Measurements from ENCODE around the gene PCDHGA6.
A peak's percentile ranks its signal among the peaks of the same experiment; 100 is the strongest.
"Not testable (repeated sequence)": the region's sequence is repeated elsewhere in the genome, so short reads cannot be mapped to it uniquely, and the experiment has no call there.

Gene PCDHGA6

DNA sequence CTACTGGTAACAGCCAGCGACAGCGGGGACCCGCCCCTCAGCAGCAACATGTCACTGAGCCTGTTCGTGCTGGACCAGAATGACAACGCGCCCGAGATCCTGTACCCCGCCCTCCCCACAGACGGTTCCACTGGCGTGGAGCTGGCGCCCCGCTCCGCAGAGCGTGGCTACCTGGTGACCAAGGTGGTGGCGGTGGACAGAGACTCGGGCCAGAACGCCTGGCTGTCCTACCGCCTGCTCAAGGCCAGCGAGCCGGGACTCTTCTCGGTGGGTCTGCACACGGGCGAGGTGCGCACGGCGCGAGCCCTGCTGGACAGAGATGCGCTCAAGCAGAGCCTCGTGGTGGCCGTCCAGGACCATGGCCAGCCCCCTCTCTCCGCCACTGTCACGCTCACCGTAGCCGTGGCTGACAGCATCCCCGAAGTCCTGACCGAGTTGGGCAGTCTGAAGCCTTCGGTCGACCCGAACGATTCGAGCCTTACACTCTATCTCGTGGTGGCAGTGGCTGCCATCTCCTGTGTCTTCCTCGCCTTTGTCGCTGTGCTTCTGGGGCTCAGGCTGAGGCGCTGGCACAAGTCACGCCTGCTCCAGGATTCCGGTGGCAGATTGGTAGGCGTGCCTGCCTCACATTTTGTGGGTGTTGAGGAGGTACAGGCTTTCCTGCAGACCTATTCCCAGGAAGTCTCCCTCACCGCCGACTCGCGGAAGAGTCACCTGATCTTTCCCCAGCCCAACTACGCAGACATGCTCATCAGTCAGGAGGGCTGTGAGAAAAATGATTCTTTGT is 20.9 kb downstream of the PCDHGA6 start:
- DNase-seq: not testable (repeated sequence)

DNA sequence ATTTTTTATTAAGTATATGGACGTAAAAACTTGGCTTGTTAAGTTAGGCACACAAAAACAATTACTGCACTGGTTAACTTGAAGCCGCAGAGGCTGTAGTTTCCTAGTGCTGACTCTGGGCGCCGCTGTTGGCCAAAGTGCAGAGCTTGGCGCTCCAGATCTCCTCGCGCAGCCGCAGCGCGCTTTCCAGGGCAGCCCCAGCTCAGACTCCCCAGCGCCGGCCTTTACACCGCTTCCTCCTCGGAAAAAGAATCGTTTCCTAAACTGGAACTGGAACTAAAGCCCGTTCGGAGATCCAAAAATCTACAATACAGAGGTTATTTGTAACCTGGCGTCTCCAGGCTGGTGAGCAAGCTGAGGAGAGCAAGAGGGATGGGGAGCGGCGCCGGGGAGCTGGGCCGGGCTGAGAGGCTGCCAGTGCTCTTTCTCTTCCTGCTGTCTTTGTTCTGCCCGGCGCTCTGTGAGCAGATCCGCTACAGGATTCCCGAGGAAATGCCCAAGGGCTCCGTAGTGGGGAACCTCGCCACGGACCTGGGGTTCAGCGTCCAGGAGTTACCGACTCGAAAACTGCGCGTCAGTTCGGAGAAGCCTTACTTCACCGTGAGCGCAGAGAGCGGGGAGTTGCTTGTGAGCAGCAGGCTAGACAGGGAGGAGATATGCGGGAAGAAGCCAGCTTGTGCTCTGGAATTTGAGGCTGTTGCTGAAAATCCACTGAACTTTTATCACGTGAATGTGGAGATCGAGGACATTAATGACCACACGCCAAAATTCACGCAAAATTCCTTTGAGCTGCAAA is 24.3 kb downstream of the PCDHGA6 start, which contains the start of gene PCDHGB5:
TSS of gene PCDHGB5 (plus strand) at position 192 of the 796 bp plus-strand sequence. CDS start at position 373, 181 bp downstream.
- peak; percentile 44 to 49 for DNase-seq

DNA sequence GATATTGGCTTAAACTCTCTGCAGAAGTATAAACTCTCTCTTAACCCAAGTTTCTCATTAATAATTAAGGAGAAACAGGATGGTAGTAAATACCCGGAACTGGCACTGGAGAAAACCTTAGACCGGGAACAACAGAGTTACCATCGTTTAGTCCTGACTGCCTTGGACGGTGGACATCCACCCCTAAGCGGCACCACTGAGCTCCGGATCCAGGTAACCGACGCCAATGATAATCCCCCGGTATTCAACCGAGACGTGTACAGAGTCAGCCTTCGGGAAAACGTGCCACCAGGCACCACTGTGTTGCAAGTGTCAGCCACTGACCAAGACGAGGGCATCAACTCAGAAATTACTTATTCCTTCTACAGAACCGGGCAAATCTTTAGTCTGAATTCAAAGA is 24.9 kb downstream of the PCDHGA6 start:
- no peak for DNase-seq

DNA sequence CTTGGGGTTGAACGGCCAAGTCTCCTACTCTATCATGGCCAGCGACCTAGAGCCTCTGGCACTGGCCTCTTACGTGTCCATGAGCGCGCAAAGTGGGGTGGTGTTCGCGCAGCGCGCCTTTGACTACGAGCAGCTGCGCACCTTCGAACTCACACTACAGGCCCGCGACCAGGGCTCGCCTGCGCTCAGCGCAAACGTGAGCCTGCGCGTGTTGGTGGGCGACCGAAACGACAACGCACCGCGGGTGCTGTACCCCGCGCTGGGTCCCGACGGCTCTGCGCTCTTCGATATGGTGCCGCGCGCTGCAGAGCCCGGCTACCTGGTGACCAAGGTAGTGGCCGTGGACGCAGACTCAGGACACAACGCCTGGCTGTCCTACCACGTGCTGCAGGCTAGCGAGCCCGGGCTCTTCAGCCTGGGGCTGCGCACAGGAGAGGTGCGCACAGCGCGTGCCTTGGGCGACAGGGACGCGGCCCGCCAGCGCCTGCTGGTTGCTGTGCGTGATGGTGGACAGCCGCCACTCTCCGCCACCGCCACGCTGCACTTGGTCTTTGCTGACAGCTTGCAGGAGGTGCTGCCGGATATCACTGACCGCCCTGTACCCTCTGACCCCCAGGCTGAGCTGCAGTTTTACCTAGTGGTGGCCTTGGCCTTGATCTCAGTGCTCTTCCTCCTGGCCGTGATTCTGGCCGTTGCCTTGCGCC is 26.0 kb downstream of the PCDHGA6 start:
- DNase-seq: no peak

DNA sequence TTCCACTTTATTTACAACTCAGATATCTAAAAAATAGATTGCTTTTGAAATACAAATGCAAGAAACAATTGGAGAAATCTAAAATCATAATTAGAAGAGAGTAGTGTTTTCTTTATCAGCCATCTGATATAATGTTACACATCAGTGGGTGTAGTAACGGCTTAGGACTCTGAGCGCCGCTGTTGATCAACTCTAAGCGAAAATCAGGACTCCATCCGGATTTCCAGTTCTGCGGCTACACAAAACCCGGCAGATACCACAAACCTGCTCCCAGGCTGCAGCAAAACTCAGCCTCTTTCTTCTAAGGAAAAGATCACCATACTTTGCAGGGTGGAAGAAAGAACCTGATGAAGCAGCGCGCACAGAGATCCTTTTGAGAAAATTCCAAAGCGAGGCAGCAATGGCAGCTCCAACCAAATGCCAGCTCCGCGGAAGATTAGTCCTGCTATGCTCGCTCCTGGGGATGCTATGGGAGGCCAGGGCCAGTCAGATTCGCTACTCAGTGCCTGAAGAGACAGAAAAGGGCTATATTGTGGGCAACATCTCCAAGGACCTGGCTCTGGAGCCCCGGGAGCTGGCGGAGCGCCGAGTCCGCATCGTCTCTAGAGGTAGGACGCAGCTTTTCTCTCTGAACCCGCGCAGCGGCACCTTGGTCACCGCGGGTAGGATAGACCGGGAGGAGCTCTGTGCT is 29.0 kb downstream of the PCDHGA6 start, which contains the start of gene PCDHGA9:
TSS of gene PCDHGA9 (plus strand) at position 226 of the 691 bp plus-strand sequence. CDS start at position 401, 175 bp downstream.
- DNase-seq: peak; percentile 11 to 36

DNA sequence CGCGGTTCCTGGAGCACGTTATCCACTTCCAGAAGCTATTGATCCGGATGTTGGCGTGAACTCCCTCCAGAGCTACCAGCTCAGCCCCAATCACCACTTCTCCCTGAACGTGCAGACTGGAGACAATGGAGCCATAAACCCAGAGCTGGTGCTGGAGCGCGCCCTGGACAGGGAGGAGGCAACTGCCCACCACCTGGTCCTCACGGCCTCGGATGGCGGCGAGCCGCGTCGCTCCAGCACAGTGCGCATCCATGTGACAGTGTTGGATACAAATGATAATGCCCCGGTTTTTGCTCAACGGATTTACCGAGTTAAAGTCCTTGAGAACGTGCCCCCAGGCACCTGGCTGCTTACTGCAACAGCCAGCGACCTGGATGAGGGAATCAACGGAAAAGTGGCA is 29.7 kb downstream of the PCDHGA6 start:
- DNase-seq: no peak

DNA sequence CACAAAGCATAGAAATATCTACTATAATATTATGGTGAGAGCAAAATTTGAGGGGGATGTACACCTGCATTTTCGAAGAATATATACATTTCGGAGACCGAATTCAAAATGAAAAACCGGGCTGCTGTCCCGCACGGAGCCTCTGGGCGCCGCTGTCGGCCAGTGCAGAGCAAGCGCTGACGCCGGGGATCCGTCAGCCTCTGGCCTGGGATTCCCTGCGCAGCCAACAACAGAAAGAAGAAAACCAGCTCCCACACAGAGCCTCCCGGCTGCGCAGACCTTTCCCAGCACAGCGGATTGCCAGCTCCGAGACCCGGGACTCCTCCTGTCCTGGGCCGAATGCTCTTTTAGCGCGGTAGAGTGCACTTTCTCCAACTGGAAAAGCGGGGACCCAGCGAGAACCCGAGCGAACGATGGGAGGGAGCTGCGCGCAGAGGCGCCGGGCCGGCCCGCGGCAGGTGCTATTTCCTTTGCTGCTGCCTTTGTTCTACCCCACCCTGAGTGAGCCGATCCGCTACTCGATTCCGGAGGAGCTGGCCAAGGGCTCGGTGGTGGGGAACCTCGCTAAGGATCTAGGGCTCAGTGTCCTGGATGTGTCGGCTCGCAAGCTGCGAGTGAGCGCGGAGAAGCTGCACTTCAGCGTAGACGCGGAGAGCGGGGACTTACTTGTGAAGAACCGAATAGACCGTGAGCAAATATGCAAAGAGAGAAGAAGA is 34.3 kb downstream of the PCDHGA6 start, which contains the start of gene PCDHGB6:
TSS of gene PCDHGB6 (plus strand) at position 232 of the 716 bp plus-strand sequence. CDS start at position 414, 182 bp downstream.
- DNase-seq: peak; percentile 43 to 54

DNA sequence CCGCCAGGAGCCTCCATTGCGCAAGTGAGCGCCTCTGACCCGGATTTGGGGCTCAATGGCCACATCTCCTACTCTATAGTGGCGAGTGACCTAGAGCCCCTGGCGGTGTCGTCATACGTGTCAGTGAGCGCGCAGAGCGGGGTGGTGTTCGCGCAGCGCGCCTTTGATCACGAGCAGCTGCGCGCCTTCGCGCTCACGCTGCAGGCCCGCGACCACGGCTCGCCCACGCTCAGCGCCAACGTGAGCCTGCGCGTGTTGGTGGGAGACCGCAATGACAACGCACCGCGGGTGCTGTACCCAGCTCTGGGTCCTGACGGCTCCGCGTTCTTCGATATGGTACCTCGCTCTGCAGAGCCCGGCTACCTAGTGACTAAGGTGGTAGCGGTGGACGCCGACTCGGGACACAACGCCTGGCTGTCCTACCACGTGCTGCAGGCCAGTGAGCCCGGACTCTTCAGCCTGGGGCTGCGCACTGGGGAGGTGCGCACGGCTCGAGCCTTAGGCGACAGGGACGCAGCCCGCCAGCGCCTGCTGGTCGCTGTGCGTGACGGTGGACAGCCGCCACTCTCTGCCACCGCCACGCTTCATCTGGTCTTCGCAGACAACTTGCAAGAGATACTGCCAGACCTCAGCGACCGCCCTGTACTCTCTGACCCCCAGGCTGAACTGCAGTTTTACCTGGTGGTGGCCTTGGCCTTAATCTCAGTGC is 36.1 kb downstream of the PCDHGA6 start:
- no peak for DNase-seq

DNA sequence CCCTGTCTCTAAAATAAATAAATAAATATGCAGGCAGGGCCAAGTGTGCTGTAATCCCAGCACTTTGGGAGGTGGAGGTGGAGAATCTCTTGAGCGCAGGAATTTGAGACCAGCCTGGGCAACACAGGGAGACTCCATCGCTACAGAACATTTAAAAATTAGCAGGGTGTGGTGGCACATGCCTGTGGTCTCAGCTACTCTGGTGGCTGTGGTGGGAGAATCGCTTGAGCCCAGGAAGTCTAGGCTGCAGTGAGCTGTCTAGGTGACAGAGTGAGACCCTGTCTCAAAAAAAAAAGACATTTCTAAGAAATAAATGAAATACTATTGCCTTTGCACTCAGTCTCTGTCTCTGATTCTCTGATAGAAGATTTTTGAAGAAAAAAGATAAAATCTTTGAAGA is 37.9 kb downstream of the PCDHGA6 start:
- no peak for DNase-seq

DNA sequence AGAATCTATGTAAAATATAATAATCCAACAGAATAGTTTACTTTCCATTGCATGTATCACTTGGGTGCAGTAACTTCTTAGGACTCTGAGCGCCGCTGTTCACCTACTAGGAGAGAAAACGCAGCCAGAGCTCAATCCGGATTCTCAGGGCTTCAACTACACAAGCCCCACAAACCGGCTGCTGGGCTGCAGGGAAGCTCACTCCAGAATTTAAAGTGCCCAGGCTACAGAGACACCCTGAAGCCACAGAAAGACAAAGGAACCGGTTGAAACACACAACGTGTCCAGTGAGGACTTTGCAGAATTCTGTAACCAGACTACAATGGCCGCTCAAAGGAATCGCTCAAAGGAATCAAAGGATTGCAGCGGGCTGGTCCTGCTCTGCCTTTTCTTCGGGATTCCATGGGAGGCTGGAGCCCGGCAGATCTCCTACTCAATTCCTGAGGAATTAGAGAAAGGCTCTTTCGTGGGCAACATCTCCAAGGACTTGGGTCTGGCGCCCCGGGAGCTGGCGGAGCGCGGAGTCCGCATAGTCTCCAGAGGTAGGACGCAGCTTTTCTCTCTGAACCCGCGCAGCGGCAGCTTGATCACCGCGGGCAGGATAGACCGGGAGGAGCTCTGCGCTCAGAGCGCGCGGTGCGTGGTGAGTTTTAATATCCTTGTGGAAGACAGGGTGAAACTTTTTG is 39.3 kb downstream of the PCDHGA6 start, which contains the start of gene PCDHGA10:
TSS of gene PCDHGA10 (plus strand) at position 134 of the 686 bp plus-strand sequence. CDS start at position 323, 189 bp downstream.
- DNase-seq: peak; percentile 51 to 64

DNA sequence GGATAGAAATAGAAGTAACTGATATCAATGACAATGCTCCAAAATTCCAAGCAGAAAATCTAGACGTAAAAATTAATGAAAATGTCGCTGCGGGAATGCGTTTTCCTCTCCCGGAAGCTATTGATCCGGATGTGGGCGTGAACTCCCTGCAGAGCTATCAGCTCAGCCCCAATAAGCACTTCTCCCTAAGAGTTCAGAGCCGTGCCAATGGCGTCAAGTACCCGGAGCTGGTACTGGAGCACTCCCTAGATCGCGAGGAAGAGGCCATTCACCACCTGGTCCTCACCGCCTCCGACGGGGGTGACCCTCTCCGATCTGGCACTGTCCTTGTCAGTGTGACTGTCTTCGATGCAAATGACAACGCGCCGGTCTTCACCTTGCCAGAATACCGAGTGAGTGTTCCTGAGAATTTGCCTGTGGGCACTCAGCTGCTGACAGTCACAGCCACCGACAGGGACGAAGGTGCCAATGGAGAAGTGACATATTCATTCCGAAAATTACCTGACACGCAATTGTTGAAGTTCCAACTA is 39.9 kb downstream of the PCDHGA6 start:
- no peak for DNase-seq

DNA sequence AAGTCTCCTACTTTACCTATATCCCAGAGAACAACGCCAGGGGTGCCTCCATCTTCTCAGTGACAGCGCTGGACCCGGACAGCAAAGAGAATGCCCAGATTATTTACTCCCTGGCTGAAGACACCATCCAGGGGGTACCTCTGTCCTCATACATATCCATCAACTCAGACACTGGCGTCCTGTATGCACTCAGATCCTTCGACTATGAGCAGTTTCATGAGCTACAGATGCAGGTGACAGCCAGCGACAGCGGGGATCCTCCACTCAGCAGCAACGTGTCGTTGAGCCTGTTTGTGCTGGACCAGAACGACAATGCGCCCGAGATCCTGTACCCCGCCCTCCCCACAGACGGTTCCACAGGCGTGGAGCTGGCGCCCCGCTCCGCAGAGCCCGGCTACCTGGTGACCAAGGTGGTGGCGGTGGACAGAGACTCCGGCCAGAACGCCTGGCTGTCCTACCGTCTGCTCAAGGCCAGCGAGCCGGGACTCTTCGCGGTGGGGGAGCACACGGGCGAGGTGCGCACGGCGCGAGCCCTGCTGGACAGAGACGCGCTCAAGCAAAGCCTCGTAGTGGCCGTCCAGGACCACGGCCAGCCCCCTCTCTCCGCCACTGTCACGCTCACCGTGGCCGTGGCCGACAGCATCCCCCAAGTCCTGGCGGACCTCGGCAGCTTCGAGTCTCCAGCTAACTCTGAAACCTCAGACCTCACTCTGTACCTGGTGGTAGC is 41.0 kb downstream of the PCDHGA6 start:
- DNase-seq: not testable (repeated sequence)

DNA sequence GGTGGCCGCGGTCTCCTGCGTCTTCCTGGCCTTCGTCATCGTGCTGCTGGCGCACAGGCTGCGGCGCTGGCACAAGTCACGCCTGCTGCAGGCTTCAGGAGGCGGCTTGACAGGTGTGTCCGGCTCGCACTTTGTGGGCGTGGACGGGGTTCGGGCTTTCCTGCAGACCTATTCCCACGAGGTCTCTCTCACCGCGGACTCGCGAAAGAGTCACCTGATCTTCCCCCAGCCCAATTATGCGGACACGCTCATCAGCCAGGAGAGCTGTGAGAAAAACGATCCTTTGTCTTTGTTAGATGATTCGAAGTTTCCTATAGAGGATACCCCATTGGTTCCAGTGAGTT is 41.6 kb downstream of the PCDHGA6 start:
- not testable (repeated sequence) for DNase-seq

DNA sequence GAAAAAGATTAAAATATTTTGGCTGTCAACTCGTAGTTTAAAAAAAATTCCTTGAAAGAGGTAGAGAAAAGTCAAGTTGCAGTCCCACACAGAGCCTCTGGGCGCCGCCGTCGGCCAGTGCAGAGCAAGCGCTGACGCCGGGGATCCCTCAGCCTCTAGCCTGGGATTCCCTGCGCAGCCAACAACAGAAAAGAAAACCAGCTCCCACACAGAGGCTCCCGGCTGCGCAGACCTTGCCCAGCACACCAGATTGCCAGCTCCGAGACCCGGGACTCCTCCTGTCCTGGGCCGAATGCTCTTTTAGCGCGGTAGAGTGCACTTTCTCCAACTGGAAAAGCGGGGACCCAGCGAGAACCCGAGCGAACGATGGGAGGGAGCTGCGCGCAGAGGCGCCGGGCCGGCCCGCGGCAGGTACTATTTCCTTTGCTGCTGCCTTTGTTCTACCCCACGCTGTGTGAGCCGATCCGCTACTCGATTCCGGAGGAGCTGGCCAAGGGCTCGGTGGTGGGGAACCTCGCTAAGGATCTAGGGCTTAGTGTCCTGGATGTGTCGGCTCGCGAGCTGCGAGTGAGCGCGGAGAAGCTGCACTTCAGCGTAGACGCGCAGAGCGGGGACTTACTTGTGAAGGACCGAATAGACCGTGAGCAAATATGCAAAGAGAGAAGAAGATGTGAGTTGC is 43.9 kb downstream of the PCDHGA6 start, which contains the start of gene PCDHGB7:
TSS of gene PCDHGB7 (plus strand) at position 184 of the 679 bp plus-strand sequence. CDS start at position 367, 183 bp downstream.
- DNase-seq: peak; percentile 72 to 82

DNA sequence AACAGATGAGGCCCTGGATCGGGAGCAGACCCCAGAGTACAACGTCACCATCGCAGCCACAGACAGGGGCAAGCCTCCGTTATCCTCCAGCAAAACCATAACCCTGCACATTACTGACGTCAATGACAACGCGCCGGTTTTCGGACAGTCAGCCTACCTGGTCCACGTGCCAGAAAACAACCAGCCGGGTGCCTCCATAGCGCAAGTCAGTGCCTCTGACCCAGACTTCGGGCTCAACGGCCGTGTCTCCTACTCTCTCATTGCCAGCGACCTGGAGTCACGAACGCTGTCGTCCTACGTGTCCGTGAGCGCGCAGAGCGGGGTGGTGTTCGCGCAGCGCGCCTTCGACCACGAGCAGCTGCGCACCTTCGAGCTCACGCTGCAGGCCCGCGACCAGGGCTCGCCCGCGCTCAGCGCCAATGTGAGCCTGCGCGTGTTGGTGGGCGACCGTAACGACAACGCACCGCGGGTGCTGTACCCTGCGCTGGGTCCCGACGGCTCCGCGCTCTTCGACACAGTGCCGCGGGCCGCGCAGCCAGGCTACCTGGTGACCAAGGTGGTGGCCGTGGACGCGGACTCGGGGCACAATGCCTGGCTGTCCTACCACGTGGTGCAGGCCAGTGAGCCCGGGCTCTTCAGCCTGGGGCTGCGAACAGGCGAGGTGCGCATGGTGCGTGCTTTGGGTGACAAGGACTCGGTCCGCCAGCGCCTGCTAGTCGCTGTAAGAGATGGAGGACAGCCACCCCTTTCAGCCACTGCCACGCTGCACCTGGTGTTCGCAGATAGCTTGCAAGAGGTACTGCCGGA is 45.6 kb downstream of the PCDHGA6 start:
- no peak for DNase-seq

DNA sequence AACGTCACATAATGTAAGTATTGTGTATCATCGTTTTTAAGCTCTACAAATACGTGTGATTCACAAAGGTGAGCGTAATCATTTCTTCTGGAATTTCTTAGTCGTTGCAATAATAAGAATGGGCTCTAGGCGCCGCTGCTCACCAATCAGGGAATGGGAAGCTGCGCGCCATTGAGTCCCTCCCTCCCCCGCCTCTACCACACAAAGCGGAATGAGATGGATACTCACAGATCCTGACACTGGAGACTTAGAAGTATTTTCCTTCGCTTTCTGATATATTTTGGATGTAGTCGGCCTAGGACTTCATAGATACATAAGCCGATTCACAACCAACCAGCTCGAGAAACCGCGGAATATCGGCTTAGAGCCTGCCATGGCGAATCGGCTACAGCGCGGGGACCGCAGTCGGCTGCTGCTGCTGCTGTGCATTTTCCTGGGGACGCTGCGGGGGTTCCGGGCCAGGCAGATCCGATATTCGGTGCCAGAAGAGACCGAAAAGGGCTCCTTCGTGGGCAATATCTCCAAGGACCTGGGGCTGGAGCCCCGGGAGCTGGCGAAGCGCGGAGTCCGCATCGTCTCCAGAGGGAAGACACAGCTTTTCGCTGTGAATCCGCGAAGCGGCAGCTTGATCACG is 47.3 kb downstream of the PCDHGA6 start, which contains the start of gene PCDHGA11:
TSS of gene PCDHGA11 (plus strand) at position 197 of the 634 bp plus-strand sequence. CDS start at position 374, 177 bp downstream.
- peak; percentile 65 to 92 for DNase-seq

DNA sequence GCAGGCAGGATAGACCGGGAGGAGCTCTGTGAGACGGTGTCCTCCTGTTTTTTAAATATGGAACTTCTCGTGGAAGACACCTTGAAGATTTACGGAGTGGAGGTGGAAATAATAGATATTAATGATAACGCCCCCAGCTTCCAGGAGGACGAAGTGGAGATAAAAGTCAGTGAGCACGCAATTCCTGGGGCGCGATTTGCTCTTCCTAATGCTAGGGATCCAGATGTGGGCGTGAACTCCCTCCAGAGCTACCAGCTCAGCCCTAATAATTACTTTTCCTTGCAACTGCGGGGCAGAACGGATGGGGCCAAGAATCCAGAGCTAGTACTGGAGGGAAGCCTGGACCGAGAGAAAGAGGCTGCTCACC is 47.8 kb downstream of the PCDHGA6 start:
- DNase-seq: no peak

Measured in inflammatory macrophage treated with lipopolysaccharide for 1 hour (primary cell).